ENCODE results near the gene CLHC1.

The CLHC1 gene

GRCh38 chr2:55175254-55176093 lies 56.6 kb downstream of the CLHC1 start:
- no peak for DNase-seq (ENCODE audit: low read depth)
- TF ChIP-seq CTCF (IDR thresholded peaks at IDR 0.05; ENCODE audit: low read depth, low read length, missing control alignments) = peak; percentile 46
- no peak overlapping the region for H3K4me3 ChIP-seq (ENCODE audit: low read depth, low read length)

GRCh38 chr2:55173438-55174054 lies 58.5 kb downstream of the CLHC1 start:
- TF ChIP-seq CTCF (IDR thresholded peaks at IDR 0.05; ENCODE audit: low read depth, low read length, missing control alignments) = no peak
- no peak overlapping the region for H3K4me3 ChIP-seq (ENCODE audit: low read depth, low read length)
- DNase-seq (ENCODE audit: low read depth) = no peak

- no peak overlapping the region for H3K4me3 ChIP-seq (ENCODE audit: low read depth, low read length)
- no peak for TF ChIP-seq CTCF (IDR thresholded peaks at IDR 0.05; ENCODE audit: low read depth, low read length, missing control alignments)
- no peak for DNase-seq (ENCODE audit: low read depth)
These were observed 62.2 kb downstream of the CLHC1 start for GRCh38 chr2:55169915-55170314.

- no peak for TF ChIP-seq CTCF (IDR thresholded peaks at IDR 0.05; ENCODE audit: low read depth, low read length, missing control alignments)
- DNase-seq (ENCODE audit: low read depth) = no peak
- no peak overlapping the region for H3K4me3 ChIP-seq (ENCODE audit: low read depth, low read length)
These were observed 62.7 kb downstream of the CLHC1 start for GRCh38 chr2:55169359-55169758.

- DNase-seq (ENCODE audit: low read depth) = no peak
- TF ChIP-seq CTCF (IDR thresholded peaks at IDR 0.05; ENCODE audit: low read depth, low read length, missing control alignments) = peak; percentile 62
These were observed 63.6 kb downstream of the CLHC1 start for GRCh38 chr2:55168221-55169154.

GRCh38 chr2:55165626-55166025 lies 66.5 kb downstream of the CLHC1 start:
- no peak overlapping the region for H3K4me3 ChIP-seq (ENCODE audit: low read depth, low read length)
- TF ChIP-seq CTCF (IDR thresholded peaks at IDR 0.05; ENCODE audit: low read depth, low read length, missing control alignments) = no peak
- DNase-seq (ENCODE audit: low read depth) = no peak

More at GRCh38 chr2:55168221-55169154, 63.6 kb downstream of the CLHC1 start:
- H3K4me3 ChIP-seq (ENCODE audit: low read depth, low read length) = no peak overlapping the region
